RWPE1 (cell line): ENCODE data around the gene NR5A1.

ENCODE experiments used
- CTCF ChIA-PET: fragments of 350-600 bp; sonication (Branson Sonifier 250); formaldehyde crosslinking; extraction: SDS; loops from one replicate; lab custom pipeline; 2021; lab: Yijun Ruan, JAX
- POLR2A ChIA-PET: fragments of 400-600 bp; formaldehyde crosslinking; extraction: SDS; loops from one replicate; lab custom pipeline; 2020; ENCODE audit warnings: antibody characterized with exemption; ENCODE audit not compliant: low non-redundant PET; lab: Yijun Ruan, JAX
- DNase-seq: peaks from one replicate; pipeline ENCODE4 v3.0.0; 2012; ENCODE audit warnings: low spot score
- H3K27ac ChIP-seq: fragments of 450-650 bp; 2 replicates; pipeline ENCODE4 v1.5.1; 2017
- TF ChIP-seq, protein P1 (sequence below): fragments of 450-650 bp; conservative IDR thresholded peaks from 2 replicates; pipeline ENCODE4 v1.5.1; 2017; ENCODE audit warnings: low read depth, mild to moderate bottlenecking

The NR5A1 gene

DNA sequence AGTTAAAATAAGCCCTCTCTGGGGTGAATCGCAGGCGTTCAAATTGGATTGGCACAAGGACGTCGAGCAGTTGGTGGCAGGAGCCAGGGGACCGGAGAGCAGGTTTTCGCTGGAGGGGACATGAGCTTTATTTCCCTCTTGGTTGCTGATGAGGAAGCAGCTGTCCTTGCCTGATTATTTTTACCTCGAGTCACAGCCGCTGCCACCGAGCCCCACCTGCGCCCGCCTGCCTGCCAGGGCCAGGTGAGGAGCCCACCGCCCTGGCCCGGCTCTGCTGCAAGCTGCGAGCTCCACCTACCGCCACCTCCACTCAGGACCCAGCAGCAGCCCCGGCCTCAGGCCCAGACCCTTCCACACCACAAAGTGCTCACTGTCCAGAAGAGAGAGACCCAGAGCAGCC lies 65.9 kb downstream of the NR5A1 start:
- DNase-seq = no peak
- ChIA-PET POLR2A (no interaction called here), CTCF (interaction anchor here (0.6 kb wide), 1 partner anchor 42 kb away, joined by 3 read pairs; no protein-coding TSS in a partner anchor)
- no peak overlapping the region for H3K27ac ChIP-seq
- TF ChIP-seq, protein P1, sequence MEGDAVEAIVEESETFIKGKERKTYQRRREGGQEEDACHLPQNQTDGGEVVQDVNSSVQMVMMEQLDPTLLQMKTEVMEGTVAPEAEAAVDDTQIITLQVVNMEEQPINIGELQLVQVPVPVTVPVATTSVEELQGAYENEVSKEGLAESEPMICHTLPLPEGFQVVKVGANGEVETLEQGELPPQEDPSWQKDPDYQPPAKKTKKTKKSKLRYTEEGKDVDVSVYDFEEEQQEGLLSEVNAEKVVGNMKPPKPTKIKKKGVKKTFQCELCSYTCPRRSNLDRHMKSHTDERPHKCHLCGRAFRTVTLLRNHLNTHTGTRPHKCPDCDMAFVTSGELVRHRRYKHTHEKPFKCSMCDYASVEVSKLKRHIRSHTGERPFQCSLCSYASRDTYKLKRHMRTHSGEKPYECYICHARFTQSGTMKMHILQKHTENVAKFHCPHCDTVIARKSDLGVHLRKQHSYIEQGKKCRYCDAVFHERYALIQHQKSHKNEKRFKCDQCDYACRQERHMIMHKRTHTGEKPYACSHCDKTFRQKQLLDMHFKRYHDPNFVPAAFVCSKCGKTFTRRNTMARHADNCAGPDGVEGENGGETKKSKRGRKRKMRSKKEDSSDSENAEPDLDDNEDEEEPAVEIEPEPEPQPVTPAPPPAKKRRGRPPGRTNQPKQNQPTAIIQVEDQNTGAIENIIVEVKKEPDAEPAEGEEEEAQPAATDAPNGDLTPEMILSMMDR = no peak

DNA sequence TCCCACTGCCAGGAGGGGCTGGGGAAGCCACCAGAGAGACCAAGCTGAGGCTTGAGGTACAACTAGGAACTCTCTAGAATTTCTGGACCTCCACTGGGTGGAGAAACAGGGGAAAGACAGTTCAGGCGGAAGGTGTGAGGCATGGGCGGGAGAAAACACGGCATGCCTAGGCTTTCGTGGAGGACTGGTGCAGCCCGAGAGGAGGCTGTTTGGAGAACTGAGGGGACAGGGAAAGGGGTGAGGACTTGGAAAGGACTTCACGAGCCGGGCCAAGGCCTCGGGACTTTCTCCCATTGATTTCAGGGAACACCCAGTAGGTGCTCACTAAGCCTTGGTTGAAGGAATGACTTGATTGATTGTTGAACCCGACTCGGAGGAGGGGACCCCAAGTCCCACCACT lies 66.4 kb downstream of the NR5A1 start:
- DNase-seq = no peak
- ChIA-PET POLR2A (no interaction called here), CTCF (no interaction called here)
- H3K27ac ChIP-seq = no peak overlapping the region
- TF ChIP-seq, protein P1 = no peak

DNA sequence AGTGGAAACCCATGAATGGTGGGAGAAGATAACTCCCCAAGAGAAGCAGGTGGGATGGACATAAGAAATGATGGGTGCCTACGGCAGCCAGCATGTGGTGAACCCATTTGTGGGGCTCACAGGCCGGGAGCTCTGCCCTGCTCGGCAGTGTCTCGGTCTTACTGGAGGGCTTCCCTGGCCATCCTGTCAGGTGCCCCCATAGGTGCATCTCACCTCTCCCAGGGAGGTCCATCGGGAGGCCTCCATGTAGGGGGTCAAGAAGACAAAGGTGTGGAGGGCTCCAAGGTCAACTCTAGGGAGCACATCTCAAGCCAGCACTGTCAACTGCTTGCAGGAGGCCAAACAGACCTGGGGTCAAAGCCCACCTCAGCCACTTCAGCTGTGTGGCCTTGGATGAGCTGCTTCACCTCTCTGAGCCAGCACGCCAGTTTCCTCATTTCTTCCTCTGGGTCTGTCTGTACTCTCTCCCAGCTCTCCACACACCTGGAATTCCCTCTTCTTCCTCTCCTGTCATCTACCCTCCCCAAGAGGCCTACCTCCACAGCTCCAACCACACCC lies 67.4 kb downstream of the NR5A1 start:
- CTCF ChIA-PET = interaction anchor here (2.0 kb wide), 1 partner anchor 20 kb away, joined by 4 read pairs; no protein-coding TSS in a partner anchor
- H3K27ac ChIP-seq = no peak overlapping the region
- DNase-seq = no peak
- TF ChIP-seq, protein P1 = no peak
- POLR2A ChIA-PET = interaction anchor here (0.7 kb wide), 1 partner anchor 15 kb away, joined by 3 read pairs; no protein-coding TSS in a partner anchor

DNA sequence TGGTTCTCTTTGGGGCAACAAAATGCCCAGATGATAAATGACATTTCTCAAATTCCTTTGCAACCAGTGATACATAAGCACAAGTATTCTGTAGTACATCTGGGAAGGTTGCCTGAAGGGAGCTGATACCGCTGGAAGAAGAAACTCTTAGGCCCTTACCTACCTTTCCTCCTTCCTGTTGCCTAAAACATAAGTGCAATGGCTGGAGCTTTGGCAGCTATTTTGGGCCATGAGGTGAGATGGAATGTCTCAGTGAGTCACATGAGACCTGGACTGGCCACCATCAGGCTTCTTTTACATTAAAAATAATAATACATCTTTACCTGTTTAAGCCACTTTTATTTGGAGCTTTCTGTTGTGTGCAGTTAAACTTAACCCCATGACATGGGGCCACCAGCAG lies 68.1 kb downstream of the NR5A1 start:
- no peak for DNase-seq
- TF ChIP-seq, protein P1 = no peak
- ChIA-PET CTCF (interaction anchor here (0.6 to 2.0 kb wide), 2 partner anchors 19 to 71 kb away, joined by 4 to 5 read pairs; no protein-coding TSS in a partner anchor), POLR2A (no interaction called here)
- no peak overlapping the region for H3K27ac ChIP-seq

DNA sequence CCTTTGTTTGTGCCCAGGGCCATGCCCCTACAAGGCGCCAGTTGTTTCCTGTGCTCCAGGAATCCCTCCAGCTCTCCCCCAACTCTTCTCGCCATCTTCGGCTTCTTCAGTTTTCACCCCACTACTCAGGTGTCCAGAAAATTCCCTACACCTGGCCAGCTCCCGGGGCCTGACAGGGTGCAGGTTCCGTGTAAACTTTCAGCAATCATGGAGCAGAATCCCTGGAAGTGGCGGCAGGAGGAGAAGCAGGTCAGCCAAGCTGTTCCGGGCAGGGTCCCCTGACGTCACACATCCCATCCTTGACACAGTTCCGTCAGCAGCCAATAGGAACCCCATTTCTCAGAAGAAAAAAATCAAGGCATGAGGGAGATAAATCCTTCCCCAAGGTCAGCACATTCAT lies 69.1 kb downstream of the NR5A1 start:
- POLR2A ChIA-PET = no interaction called here
- TF ChIP-seq, protein P1 = no peak
- DNase-seq = no peak
- H3K27ac ChIP-seq = no peak overlapping the region
- CTCF ChIA-PET = no interaction called here

DNA sequence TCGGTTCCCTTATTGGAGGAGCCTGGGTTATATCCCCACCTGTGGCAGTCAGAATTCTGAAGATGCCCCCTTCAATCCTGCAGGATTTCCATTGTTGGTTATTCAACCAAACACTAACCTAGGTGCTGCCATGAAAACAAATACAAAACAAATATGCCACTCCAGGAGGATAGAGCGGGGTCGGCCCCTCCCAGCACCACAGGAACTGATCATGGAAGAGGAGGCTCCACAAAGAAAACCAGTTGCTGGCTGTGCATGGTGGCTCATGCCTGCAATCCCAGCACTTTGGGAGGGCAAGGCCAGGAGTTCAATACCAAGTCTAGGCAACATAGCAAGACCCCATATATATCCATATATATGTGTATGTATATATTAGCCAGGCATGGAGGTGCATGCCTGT lies 70.1 kb downstream of the NR5A1 start:
- ChIA-PET POLR2A (no interaction called here), CTCF (interaction anchor here (0.6 kb wide), 1 partner anchor 305 kb away, joined by 8 read pairs; no protein-coding TSS in a partner anchor)
- DNase-seq = no peak
- TF ChIP-seq, protein P1 = no peak
- H3K27ac ChIP-seq = no peak overlapping the region
